Hypothalamus (tissue), 51 donors: ENCODE data around the gene KRTAP10-5.
"Not testable (repeated sequence)": the region's sequence is repeated elsewhere in the genome, so short reads cannot be mapped to it uniquely, and the experiment has no call there.

ENCODE experiments used
- DNase-seq, 51 donors: peaks; one replicate each; lab custom pipeline; 2025; lab: John Stamatoyannopoulos, UW

KRTAP10-5 gene

DNA sequence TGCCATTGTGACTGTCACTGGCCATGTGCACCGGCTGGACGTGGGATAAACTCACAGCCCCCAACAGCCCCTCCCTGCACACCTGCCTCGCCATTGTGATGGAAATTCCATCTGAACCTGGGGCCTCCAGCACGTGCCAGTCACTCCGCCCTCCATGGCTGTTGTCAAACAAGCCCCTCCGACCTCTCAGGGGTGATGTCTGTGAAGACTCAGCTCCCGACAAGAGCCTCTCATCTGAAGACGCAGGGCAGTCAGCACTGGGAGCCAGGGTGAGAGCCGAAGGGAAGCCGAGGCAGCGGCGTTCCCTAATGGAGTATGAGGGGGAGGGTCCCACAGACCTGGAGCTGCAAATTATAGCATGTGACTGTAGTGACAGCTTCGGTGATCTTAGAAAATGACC is 27.7 kb downstream of the KRTAP10-5 start:
- no peak for DNase-seq

DNA sequence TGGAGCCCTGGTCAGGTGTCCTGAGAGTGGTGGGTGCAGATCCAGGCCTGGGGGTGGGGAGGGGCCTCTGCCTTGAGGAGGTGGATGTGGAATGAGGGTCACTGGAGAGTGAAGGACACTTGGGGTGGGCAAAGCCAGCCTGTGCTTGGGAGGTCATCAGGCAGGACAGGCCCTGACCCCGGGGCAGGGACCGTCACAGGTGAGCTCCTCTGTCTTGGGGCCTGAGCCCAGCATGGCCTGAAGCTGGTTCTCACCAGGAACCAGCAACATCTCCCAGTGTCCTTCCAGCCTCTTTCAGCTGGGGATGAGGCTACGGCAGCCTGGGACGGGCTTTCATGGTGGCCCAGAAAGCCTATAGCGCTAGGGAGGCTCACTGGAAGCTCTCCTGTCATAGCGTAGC is 28.3 kb downstream of the KRTAP10-5 start:
- no peak for DNase-seq

DNA sequence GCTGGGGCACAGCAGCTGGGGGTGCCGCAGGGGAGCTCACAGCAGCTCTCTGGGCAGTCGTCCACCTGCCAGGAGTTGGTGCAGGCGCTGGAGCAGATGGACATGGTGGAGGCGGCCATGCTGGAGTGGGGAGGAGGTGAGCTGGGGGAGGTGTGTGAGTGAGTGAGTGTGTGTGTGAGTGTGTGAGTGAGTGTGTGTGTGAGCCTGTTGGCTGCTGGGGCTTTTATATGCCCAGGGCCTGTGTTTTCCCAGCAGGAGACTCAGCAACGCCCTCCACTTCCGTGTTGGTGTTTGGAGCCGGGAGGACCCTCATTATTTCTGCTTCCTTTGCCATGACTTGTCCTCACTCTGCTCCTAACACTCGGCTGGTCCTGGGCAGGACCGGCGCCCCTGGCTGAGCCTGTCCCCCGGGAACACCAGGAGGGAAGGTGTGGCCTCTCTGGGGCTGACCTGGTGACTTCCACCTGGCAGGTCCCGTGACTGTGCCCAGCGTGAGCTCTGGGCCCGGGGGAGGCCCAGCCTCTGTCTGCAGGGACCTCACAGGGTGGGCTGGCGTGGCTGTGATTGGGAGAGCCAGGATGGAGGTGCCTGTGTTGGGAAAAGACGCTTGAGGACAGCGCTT is 29.0 kb downstream of the KRTAP10-5 start, which contains the start of gene KRTAP10-2:
TSS of gene KRTAP10-2 (minus strand) at position 166 of the 622 bp plus-strand sequence. CDS start at position 119, 47 bp downstream.
- no peak for DNase-seq

DNA sequence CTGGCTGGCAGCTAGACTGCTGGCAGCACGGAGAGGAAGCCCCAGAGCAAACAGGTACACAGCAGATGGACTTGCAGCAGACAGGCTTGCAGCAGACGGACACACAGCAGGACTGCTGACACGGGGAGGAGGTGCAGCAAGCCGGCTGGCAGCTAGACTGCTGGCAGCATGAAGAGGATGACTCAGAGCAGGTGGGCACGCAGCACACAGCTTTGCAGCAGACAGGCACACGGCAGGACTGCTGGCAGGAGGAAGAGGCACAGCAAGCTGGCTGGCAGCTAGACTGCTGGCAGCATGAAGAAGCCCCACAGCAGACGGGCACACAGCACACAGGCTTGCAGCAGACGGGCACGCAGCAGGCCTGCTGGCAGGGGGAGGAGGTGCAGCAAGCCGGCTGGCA is 29.6 kb downstream of the KRTAP10-5 start:
- no peak for DNase-seq

DNA sequence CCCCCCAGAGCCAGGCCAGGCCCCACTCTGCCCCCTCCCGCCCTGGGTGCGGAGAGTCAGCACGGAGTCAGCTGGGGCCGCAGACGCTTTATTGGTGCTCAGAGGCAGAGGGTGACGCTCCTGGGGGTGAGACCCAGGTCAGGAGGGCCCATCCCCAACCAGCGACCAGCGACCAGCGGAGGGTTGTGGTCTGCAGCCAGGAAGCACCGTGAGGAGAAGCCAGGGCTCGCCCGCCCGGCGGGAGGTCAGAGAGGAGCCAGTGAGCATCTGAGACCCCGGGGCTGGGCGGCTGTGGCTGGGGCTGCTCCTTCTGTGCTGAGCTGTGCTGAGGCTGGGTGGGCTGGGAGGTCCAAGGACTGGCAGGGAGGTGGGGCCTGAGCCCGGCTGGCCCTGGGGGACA is 30.1 kb downstream of the KRTAP10-5 start:
- DNase-seq, result not testable (repeated sequence)

DNA sequence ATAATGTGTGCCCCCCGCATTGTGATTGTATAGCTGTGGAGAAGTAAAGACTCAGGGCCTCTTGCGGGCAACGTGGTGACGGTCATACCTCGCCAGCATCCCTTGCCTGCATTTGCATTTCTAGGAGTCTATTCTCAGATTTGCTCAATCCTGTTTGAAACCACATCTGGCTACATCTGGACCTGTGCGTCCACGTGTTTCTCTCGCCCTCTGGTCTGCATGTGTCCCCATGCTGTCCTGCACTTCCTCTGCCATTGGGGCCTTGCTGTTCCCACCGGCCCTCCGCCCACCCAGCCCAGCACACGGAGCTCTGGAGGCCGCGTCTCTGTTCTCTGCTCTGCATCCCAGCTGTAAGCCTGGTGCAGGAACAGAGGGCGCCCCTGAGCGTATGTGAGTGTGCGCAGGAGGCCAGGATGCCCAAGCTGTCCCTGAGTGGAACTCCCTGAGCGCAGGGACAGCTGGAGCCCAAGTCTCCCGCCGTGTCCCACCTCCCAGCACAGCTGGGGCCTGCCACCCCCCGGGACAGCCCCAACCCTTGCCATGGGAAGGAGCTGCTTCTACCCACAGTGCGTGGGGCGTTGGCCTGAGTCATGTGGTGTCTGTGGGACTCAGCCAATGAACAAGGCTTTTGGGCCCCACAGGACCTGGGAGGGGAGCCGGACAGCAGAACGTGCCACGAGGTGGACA is 30.7 kb downstream of the KRTAP10-5 start:
- no peak for DNase-seq

DNA sequence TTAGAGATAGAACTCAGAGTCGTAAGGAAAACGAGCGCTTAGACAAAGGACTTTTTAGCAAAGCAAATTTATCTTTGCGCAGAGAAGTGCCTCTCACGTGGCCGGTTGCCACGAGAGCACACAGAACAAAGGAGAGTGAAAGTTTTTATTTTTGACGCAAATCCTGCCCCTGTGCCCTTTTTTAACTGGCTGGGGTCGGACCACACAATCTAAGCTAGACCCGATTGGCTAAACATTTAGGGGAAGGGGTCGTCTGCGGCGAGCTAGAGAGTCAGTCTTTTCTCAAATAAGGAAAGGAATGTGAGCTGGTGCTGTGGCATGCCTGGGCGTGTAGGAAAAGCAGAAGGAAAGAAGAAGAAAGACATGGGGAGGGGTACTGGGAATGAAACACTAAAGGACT is 31.5 kb downstream of the KRTAP10-5 start:
- no peak for DNase-seq

DNA sequence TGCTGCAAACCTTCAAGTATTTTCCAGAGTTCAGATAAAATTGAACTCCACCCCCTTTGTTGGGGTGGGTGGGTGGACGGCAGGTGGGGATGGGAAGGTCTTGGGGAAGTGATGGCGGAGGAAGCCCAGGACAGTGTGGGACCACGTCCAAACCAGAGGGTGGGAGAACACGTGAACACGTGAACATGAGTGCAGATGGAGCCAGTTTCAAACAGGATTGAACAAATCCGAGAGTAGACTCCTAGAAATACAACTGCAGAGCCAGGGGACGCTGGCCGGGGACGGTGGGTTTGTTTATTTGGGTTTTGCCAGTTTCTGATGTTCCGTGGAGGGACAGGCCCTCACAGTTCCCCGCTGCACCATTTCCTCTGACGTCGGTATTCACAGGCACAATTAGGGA is 32.0 kb downstream of the KRTAP10-5 start:
- DNase-seq, result no peak

DNA sequence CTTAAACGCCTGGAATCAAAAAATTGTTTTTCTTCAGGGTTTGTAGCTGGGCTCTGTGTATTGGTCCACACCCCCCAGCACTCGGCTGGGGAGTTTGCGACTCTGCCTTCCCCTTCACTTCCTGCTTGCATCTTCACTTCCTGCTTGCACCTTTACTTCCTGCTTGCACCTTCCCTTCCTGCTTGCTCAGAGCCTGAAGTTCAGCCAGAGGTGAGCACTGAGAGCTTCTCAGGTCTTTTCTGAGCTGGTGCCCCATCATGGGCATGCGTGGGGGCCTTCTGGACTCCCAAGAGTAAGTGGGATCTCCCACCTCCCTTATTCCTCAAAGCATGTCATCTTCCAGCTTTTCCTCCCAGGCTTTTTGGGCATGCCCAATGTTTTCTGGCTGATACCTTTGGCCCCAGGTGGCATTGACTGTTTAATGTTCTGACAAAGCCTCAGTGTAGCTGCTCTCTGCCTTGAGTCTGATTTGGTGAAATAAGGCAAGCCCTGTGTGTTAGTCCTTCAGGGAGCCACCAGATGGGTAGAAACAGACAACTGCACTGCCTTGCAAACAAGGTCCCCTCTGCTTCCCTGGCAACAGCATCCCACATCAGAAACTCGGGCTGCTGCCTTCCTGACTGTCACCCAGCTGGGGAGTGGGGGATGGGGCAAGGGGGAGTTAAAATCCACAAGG is 32.6 kb downstream of the KRTAP10-5 start:
- no peak for DNase-seq

DNA sequence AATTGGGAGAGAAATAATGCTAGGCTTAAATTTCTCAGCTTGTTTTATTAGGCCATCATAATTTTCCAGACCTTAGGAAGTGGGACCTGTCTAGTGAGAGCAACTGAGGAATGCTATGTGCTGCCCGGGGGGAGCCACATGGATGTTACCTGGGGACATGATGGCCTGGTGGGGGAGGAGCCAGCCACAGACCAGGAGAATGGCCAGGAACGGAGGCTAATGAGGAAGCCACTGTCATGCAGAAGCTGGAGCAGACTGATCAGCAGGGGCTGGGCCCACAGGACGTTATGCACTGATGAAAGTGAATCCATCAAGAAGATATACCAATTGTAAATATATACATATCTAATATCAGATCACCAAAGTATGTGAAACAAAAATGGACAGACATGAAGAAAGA is 35.8 kb downstream of the KRTAP10-5 start:
- no peak for DNase-seq

DNA sequence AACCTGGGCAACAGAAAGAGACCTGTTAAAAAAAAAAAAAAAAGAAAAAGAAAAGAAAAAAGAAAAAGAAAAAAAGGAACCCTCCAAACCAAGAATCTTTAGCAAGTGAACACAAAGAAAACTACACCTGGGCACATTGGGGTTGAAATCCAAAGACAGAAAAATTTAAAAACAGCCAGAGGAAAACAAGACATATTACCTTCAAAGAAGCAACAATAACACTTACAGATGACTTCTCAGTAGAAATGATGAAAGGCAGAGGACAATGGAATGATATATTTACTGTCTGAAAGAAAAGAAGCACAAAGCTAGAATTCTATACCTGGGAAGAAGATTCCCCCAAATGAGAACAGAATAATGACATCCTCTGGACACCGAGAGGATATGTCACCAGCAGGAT is 37.7 kb downstream of the KRTAP10-5 start:
- no peak for DNase-seq

DNA sequence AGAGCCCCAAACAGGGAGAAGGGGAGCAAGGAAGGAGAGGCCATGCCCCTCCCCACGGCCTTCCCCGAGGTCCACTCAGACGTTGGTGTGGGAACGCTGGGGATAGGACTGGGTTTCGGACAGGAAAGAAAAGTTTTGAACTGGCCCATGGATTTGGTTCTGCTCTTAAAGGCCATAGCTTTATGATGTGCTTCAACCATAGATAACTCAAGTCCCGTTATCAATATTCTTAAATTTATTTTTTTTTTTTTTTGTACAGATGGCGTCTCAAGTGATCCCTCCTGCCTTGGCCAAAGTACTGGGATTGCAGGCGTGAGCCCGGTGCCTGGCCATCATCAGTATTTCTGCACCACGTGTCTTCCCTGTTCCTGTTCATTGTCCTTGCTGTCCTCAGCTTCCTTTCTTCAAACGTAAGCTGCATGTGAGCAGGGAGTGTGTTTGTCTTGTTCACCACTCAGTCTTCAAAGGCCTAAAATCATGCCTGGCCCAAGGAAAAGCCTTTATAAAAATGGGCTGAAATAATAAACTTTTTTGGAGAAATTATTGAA is 39.6 kb downstream of the KRTAP10-5 start:
- DNase-seq, result no peak

DNA sequence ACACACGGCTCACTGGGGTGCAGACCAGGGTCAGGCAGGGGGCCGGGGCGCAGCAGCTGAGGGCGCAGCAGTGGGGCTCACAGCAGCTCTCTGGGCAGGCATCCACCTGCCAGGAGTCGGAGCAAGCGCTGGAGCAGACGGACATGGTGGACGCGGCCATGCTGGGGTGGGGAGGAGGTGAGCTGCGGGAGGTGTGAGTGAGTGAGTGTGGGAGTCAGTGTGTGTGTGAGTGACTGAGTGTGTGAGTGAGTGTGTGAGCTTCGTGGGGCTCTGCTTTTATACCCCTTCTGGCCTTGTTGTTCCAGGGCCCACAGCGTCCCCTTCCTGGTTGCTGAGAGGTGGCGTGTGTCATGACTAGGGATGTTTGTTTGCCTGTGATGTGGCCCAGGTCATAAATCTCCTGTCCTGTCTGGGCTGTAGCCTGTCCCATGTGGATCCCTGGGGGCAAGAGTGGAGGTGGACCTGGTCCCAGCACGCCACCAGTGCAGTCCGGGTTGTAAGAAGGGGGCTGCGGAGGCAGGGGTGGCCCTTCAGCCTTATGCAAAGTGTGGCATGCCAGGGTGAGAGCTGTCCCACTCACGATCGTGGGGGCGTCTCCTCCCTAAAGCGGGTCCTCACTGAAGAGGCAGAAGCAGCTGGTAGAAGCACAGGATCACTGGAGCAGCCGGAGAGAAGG is 40.3 kb downstream of the KRTAP10-5 start, which contains the start of gene KRTAP10-1:
TSS of gene KRTAP10-1 (minus strand) at position 205 of the 676 bp plus-strand sequence. CDS start at position 160, 45 bp downstream.
- DNase-seq, result no peak

DNA sequence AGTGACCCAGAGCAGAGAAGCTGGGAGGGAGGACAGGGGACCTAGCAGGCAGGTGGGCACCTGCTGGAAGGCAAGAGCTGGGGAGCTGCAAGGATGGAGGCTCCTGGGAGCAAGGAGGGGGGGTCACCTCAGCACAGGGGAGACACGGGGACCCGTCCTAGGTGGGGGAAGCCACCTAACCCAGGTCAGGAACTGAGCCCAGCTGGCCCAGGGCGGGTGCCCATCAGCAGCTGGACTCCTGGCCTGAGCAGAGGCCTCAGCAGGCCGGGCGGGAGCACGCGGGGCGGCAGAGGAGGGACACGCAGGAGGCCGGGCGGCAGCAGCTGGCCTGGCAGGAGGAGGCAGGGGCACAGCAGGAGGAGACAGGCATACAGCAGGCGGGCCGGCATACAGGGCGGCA is 41.4 kb downstream of the KRTAP10-5 start:
- no peak for DNase-seq

DNA sequence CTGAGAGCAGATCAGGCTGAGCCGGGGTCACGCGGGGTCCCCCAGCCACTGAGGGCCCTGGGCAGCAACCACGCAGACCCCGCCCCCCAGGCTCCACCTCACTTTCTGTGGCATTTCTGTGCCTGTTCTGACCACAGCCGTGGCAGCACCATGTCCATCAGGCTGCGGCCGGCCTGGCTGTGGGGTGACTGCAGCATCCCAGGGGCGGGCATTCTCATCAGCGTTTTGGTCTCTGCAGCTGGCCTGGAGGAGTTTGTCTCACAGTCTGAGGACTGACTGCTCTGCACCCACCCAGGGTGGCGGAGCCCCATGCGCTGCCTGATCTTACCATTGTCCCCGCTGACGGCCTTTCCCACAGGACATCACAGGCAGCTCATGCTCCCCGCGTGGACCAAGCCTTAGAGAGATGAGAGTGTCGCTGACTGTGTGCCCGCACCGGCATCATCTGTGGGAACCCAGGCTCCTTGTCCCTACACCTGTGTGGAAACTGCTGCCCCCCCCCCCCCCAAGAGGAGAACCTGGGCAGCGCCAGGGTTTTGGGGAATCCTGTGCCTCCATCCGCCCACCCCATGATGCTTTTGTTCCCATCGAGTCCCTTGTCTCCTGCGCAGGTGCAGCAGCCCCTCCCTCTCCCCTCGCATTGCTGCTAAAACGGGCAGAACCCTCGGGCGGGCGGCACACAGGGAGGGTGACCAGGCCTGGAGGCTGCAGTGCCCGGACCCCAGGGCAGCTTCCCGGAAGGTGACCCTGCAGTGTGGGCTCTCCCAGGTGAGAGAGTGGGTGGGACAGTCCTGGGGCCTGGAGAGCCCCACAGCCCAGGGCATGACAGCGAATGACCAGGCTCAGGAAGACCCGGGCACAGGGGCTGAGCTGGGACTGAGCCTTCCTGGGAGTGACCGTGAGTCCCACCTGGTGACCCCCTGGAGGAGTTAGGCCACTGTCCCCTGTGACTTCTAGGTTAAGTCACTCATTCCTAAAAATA is 42.2 kb downstream of the KRTAP10-5 start:
- no peak for DNase-seq

DNA sequence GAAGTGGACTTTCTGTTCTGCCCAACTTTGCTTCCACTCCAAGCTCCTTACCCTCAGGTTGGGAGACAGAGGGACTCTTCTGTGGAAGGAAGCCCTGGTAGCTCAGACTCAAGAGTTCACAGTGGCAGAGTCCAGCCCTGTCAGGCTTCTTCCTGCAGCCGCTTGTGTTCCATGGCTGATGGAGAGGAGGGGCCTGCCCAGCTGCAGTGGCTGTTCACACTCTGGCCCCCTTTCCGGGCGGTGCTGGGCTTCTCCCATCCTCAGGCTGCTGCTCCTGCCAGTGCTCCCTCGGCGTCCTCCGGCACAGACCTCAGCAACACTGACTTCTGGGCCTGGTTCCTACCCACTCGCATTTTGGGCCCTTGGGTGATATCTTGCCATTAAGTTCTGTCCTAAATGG is 44.4 kb downstream of the KRTAP10-5 start:
- no peak for DNase-seq

DNA sequence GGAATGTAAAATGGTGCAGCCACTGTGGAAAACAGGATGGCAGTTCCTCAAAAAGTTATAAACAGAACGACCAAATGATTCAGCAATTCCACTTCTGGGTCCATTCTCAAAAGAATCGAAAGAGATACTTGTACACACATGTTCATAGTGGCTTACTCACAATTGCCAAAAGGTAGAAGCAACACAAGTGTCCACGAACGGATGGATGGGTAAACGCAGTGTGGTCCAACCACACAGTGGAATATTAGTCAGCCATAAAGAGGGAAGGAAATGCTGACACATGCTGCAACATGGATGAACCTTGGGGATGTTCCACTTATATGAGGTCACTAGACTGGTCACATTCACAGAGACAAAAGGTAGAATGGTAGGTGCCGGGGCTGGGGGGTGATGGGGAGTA is 45.7 kb downstream of the KRTAP10-5 start:
- no peak for DNase-seq

DNA sequence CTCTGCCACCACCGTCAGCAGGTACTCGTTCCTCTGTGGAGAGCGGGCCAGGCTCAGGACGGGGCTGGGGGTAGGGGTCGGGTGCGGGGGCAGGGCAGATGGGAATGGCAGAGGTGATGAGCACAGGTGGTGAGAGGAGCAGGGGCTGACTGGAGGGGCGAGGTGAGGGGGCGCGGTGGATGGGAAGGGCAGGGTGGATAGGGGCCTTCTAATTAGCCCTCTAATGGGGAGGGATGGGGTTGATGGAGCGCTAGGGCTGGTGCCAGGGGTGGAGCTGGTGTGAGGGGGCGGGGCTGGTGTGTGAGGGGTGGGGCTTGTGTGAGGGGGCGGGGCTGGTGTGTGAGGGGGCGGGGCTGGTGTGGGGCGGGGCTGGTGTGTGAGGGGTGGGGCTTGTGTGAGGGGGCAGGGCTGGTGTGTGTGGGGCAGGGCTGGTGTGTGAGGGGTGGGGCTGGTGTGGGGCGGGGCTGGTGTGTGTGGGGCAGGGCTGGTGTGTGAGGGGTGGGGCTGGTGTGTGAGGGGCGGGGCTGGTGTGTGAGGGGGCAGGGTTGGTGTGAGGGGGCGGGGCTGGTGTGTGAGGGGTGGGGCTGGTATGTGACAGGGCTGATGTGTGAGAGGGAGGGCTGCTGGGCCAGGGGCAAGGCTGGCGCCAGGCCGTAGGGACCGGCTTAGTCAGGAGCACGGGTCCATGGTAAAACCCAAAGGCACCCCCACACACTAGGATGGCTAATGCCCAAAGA is 46.3 kb downstream of the KRTAP10-5 start:
- no peak for DNase-seq
